KMS-11 (cell line): ENCODE data around the gene IQUB.

Experiments
- H2AFZ ChIP-seq: fragments of 200-600 bp; sonication (generic); 2 replicates; pipeline ENCODE4 v1.6.1; 2016; ENCODE audit warnings: antibody characterized with exemption, mixed run types, low read depth
- H3K27ac ChIP-seq: fragments of 200-600 bp; sonication (generic); 2 replicates; pipeline ENCODE4 v1.6.1; 2016; ENCODE audit warnings: mild to moderate bottlenecking, mixed run types
- H3K27me3 ChIP-seq: fragments of 200-600 bp; sonication (generic); 2 replicates; pipeline ENCODE4 v1.6.1; 2017; ENCODE audit warnings: mild to moderate bottlenecking, low read depth, mixed run types, moderate library complexity; ENCODE audit not compliant: insufficient read depth
- H3K36me3 ChIP-seq: fragments of 200-600 bp; sonication (generic); 2 replicates; pipeline ENCODE4 v1.6.1; 2017; ENCODE audit warnings: mild to moderate bottlenecking, mixed run types; ENCODE audit not compliant: insufficient read depth
- H3K4me1 ChIP-seq: fragments of 200-600 bp; sonication (generic); 2 replicates; pipeline ENCODE4 v1.6.1; 2016; ENCODE audit warnings: mild to moderate bottlenecking, low read depth, mixed run types; ENCODE audit not compliant: poor library complexity, severe bottlenecking
- H3K4me2 ChIP-seq: fragments of 200-600 bp; sonication (generic); 2 replicates; pipeline ENCODE4 v1.7.0; 2016; ENCODE audit warnings: mild to moderate bottlenecking, mixed run types
- H3K4me3 ChIP-seq: fragments of 200-600 bp; sonication (generic); IDR thresholded peaks from 2 replicates; pipeline ENCODE4 v1.6.1; 2017; ENCODE audit warnings: low read depth, low read length, mixed read lengths; ENCODE audit not compliant: insufficient read depth
- H3K79me2 ChIP-seq: fragments of 200-600 bp; sonication (generic); 2 replicates; pipeline ENCODE4 v1.6.1; 2016; ENCODE audit warnings: low read depth, mixed run types; ENCODE audit not compliant: insufficient read depth
- H3K9ac ChIP-seq: fragments of 200-600 bp; sonication (generic); 2 replicates; pipeline ENCODE4 v1.6.1; 2016; ENCODE audit warnings: mild to moderate bottlenecking, mixed run types
- H4K20me1 ChIP-seq: fragments of 200-600 bp; sonication (generic); 2 replicates; pipeline ENCODE4 v1.6.1; 2016; ENCODE audit warnings: mild to moderate bottlenecking, mixed run types; ENCODE audit not compliant: insufficient read depth
- TF ChIP-seq, protein P1 (sequence below): fragments of 200-600 bp; sonication (generic); conservative IDR thresholded peaks from 2 replicates; pipeline ENCODE4 v1.6.1; 2017; ENCODE audit warnings: low read depth, mild to moderate bottlenecking, antibody characterized with exemption, low read length, moderate library complexity, mixed read lengths

IQUB gene

DNA sequence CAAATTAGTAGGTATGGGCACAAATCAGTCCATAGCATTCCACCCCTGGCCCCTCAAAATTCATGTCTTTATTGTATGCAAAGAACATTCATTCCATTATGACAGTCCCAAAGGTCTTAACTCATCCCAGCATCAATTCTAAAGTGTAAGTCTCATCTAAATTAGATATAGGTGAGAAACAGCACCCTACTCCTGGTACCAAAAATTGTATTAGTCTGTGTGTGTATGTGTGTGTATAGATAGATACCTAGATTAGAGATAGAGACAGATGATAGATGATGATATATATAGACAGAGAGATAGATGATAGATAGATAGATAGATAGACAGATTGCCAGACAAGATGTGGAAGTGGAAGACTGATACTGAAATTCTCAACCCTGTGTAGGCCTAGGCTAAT lies 109.9 kb downstream of the IQUB start:
- Histone ChIP-seq H3K79me2 (no peaks in the 10 kb centered on the region), H3K4me3 (no peak overlapping the region), H4K20me1 (no peaks in the 10 kb centered on the region), H3K27ac (no peak overlapping the region), H3K4me1 (no peaks in the 10 kb centered on the region), H2AFZ (no peak overlapping the region), H3K9ac (no peak overlapping the region), H3K36me3 (no peaks in the 10 kb centered on the region), H3K4me2 (no peak overlapping the region), H3K27me3 (no peaks in the 10 kb centered on the region)
- TF ChIP-seq, protein P1, sequence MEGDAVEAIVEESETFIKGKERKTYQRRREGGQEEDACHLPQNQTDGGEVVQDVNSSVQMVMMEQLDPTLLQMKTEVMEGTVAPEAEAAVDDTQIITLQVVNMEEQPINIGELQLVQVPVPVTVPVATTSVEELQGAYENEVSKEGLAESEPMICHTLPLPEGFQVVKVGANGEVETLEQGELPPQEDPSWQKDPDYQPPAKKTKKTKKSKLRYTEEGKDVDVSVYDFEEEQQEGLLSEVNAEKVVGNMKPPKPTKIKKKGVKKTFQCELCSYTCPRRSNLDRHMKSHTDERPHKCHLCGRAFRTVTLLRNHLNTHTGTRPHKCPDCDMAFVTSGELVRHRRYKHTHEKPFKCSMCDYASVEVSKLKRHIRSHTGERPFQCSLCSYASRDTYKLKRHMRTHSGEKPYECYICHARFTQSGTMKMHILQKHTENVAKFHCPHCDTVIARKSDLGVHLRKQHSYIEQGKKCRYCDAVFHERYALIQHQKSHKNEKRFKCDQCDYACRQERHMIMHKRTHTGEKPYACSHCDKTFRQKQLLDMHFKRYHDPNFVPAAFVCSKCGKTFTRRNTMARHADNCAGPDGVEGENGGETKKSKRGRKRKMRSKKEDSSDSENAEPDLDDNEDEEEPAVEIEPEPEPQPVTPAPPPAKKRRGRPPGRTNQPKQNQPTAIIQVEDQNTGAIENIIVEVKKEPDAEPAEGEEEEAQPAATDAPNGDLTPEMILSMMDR: no peak

DNA sequence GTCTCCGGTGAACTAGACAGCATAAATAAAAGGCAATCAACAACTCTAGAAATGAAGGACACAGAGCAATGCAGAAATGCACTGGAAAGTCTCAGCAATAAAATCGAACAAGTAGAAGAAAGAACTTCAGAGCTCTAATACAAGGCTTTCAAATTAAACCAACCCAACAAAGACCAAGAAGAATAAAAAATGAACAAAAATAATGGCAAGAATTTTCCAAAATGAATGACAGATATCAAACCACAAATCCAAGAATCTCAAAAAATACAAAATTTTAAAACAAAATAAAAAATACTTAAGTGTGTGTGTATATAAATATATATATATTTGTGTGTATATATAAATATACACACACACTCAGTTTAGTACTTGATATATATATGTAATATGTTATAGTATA lies 110.8 kb downstream of the IQUB start:
- H3K36me3 ChIP-seq: no peaks in the 10 kb centered on the region
- no peaks in the 10 kb centered on the region for H3K79me2 ChIP-seq
- TF ChIP-seq, protein P1: no peak
- no peaks in the 10 kb centered on the region for H4K20me1 ChIP-seq
- H3K27ac ChIP-seq: no peak overlapping the region
- H3K9ac ChIP-seq: no peak overlapping the region
- H3K27me3 ChIP-seq: no peaks in the 10 kb centered on the region
- H3K4me2 ChIP-seq: no peak overlapping the region
- no peaks in the 10 kb centered on the region for H3K4me1 ChIP-seq
- no peak overlapping the region for H3K4me3 ChIP-seq
- H2AFZ ChIP-seq: no peak overlapping the region

DNA sequence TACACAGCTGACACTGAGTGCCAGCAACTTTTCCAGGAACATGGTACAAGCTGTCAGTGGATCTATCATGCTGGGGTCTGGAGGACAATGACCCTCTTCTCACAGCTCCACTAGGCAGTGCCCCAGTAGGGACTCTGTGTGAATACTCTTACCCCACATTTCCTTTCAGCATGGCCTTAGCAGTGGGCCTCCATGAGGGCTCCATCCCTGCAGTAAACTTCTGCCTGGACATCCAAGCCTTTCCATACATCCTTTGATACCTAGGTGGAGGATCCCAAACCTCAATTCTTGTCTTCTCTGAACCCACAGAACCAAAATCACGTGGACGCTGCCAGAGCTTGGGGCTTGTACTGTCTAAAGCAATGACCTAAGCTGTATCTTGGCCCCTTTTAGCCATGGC lies 116.8 kb downstream of the IQUB start:
- Histone ChIP-seq H3K79me2 (no peaks in the 10 kb centered on the region), H3K36me3 (no peaks in the 10 kb centered on the region), H3K27ac (no peak overlapping the region), H2AFZ (no peak overlapping the region), H3K4me2 (no peak overlapping the region), H4K20me1 (no peaks in the 10 kb centered on the region), H3K4me3 (no peak overlapping the region), H3K9ac (no peak overlapping the region), H3K27me3 (no peaks in the 10 kb centered on the region), H3K4me1 (no peaks in the 10 kb centered on the region)
- TF ChIP-seq, protein P1: no peak

DNA sequence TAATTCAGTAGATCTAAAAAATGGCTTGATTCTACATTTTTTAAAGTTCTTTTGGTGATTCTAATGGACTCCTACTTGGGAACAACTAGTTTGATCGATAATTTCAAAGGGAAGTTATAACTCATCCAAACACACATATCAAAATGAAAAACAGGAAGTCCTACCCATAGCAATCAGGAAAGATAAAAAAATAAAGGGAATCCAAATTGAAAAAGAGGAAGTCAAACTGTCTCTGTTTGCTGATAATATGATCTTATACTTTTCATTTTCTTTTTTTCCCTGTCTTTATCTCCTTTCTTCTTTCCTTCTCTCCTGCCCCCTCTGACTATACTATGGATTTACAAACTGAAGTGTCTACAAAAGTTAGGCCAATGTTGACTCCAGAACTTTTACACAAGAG lies 118.8 kb downstream of the IQUB start:
- Histone ChIP-seq H4K20me1 (no peaks in the 10 kb centered on the region), H2AFZ (no peak overlapping the region), H3K4me2 (no peak overlapping the region), H3K9ac (no peak overlapping the region), H3K4me3 (no peak overlapping the region), H3K79me2 (no peaks in the 10 kb centered on the region), H3K4me1 (no peaks in the 10 kb centered on the region), H3K27ac (no peak overlapping the region), H3K27me3 (no peaks in the 10 kb centered on the region), H3K36me3 (no peaks in the 10 kb centered on the region)
- TF ChIP-seq, protein P1: no peak
